Endodermal cell (in vitro differentiated cells): ENCODE measurements around the gene MDFIC2. TPM values are rescaled to one million over a fixed set of nuclear protein-coding genes. Genes with fewer than 3 reads are reported as not detected.

Experiments
- DNase-seq: peaks from one replicate; pipeline ENCODE4 v3.0.0-alpha.2; 2017
- H3K27ac ChIP-seq: 2 replicates; pipeline ENCODE4 v1.5.1; 2013; ENCODE audit warnings: mild to moderate bottlenecking, low read depth, low read length, moderate library complexity
- H3K27me3 ChIP-seq: 2 replicates; pipeline ENCODE4 v1.6.1; 2013; ENCODE audit warnings: mild to moderate bottlenecking, low read length, moderate library complexity; ENCODE audit not compliant: insufficient read depth, control insufficient read depth, poor library complexity, severe bottlenecking
- H3K36me3 ChIP-seq: 2 replicates; pipeline ENCODE4 v1.7.0; 2013; ENCODE audit warnings: mild to moderate bottlenecking, low read length, moderate library complexity; ENCODE audit not compliant: control insufficient read depth, insufficient read depth
- H3K4me1 ChIP-seq: one replicate; pipeline ENCODE4 v1.7.0; 2013; ENCODE audit warnings: low read length; ENCODE audit not compliant: control insufficient read depth, insufficient read depth
- H3K4me3 ChIP-seq: 2 replicates; pipeline ENCODE4 v1.5.1; 2013; ENCODE audit warnings: mild to moderate bottlenecking, low read length, moderate library complexity
- H3K9ac ChIP-seq: 2 replicates; pipeline ENCODE4 v1.6.1; 2013; ENCODE audit warnings: mild to moderate bottlenecking, low read length, moderate library complexity; ENCODE audit not compliant: poor library complexity, severe bottlenecking; ENCODE audit errors: extremely low read depth
- H3K9me3 ChIP-seq: 2 replicates; pipeline ENCODE4 v1.6.1; 2013; ENCODE audit warnings: mild to moderate bottlenecking, low read length, moderate library complexity; ENCODE audit not compliant: control insufficient read depth
- H3K27ac Mint-ChIP-seq: 2 replicates; pipeline ENCODE4 v1.8.0; 2020; ENCODE audit warnings: mixed read lengths
- H3K27me3 Mint-ChIP-seq: 2 replicates; pipeline ENCODE4 v1.8.0; 2021; ENCODE audit warnings: mild to moderate bottlenecking, mixed read lengths; ENCODE audit not compliant: insufficient read depth
- H3K36me3 Mint-ChIP-seq: 2 replicates; pipeline ENCODE4 v1.8.0; 2020; ENCODE audit warnings: low read depth, mixed read lengths
- H3K4me1 Mint-ChIP-seq: 2 replicates; pipeline ENCODE4 v1.8.0; 2020; ENCODE audit warnings: mixed read lengths
- H3K4me3 Mint-ChIP-seq: 2 replicates; pipeline ENCODE4 v1.8.0; 2020; ENCODE audit warnings: mild to moderate bottlenecking, moderate library complexity, mixed read lengths
- H3K9me3 Mint-ChIP-seq: 2 replicates; pipeline ENCODE4 v1.8.0; 2020; ENCODE audit warnings: mild to moderate bottlenecking, mixed read lengths
- CTCF ChIP-seq: fragments of 200-600 bp; sonication (generic); conservative IDR thresholded peaks from 2 replicates; pipeline ENCODE4 v1.5.0; 2021; ENCODE audit warnings: antibody characterized with exemption, mild to moderate bottlenecking
- WGBS, 2 experiments: methylation state at CpG; one replicate each; pipeline versions ENCODE4 v1.1.5 to v1.1.7; 2013; ENCODE audit warnings: missing lambda C conversion rate in 2 of 2, mixed read lengths in 1 of 2; ENCODE audit not compliant: insufficient coverage in 1 of 2, insufficient read length in 1 of 2; 5-methylcytosine and 5-hydroxymethylcytosine counted together
- total RNA-seq, 2 donors: library from RNA; stranded (reverse); fragmentation: NEBNext Ultra II Directional in 1 of 2; extraction: Animal tissue kit (Norgen Biotek cat#: 25700) in 1 of 2; gene quantifications; 2 replicates in 1 of 2; 3 replicates in 1 of 2; pipeline ENCODE4 v1.2.1, GENCODE V29; 2021

Gene MDFIC2
- total RNA-seq, 2 donors from 2014 or later: not detected

GRCh38 chr3:70244422-70244821, 68.0 kb downstream of the MDFIC2 start:
- TF ChIP-seq CTCF: no peak
- Mint-ChIP-seq H3K36me3 (no peaks in the 10 kb centered on the region), H3K4me3 (no peak overlapping the region), H3K9me3 (no peaks in the 10 kb centered on the region), H3K4me1 (peaks cover 20% of the 10 kb centered on the region), H3K27me3 (no peaks in the 10 kb centered on the region), H3K27ac (no peak overlapping the region)
- Histone ChIP-seq H3K4me1 (no peaks in the 10 kb centered on the region), H3K4me3 (no peak overlapping the region), H3K27ac (no peak overlapping the region), H3K9ac (no peak overlapping the region), H3K27me3 (no peaks in the 10 kb centered on the region), H3K9me3 (no peaks in the 10 kb centered on the region), H3K36me3 (no peaks in the 10 kb centered on the region)
- WGBS, 2 experiments: 86% methylated on average over 1 of the region's 2 CpGs
- DNase-seq: no peak

- Mint-ChIP-seq H3K36me3 (no peaks in the 10 kb centered on the region), H3K27me3 (no peaks in the 10 kb centered on the region), H3K27ac (no peak overlapping the region), H3K4me1 (peaks cover 20% of the 10 kb centered on the region), H3K4me3 (no peak overlapping the region), H3K9me3 (no peaks in the 10 kb centered on the region)
- 88 to 93% methylated on average over 2 of the region's 2 CpGs for WGBS, 2 experiments
- Histone ChIP-seq H3K27ac (no peak overlapping the region), H3K36me3 (no peaks in the 10 kb centered on the region), H3K9me3 (no peaks in the 10 kb centered on the region), H3K4me3 (no peak overlapping the region), H3K27me3 (no peaks in the 10 kb centered on the region), H3K9ac (no peak overlapping the region), H3K4me1 (no peaks in the 10 kb centered on the region)
- no peak for TF ChIP-seq CTCF
- no peak for DNase-seq
Observed at GRCh38 chr3:70242297-70242882, 70.0 kb downstream of the MDFIC2 start.

- DNase-seq: no peak
- no peaks in the 10 kb centered on the region for H3K4me1 ChIP-seq
- H3K4me3 Mint-ChIP-seq: no peak overlapping the region
- no peaks in the 10 kb centered on the region for H3K4me1 Mint-ChIP-seq
- no peak overlapping the region for H3K4me3 ChIP-seq
- H3K27me3 ChIP-seq: no peaks in the 10 kb centered on the region
- no peak overlapping the region for H3K27ac ChIP-seq
- H3K9ac ChIP-seq: no peak overlapping the region
- 90% methylated on average over 1 of the region's 1 CpG; no CpG with 5 or more reads in 1 of the 2 experiments for WGBS, 2 experiments
- no peaks in the 10 kb centered on the region for H3K27me3 Mint-ChIP-seq
- H3K36me3 Mint-ChIP-seq: no peaks in the 10 kb centered on the region
- no peak overlapping the region for H3K27ac Mint-ChIP-seq
- no peaks in the 10 kb centered on the region for H3K36me3 ChIP-seq
- H3K9me3 Mint-ChIP-seq: no peaks in the 10 kb centered on the region
- H3K9me3 ChIP-seq: no peaks in the 10 kb centered on the region
- no peak for TF ChIP-seq CTCF
Observed at GRCh38 chr3:70233812-70234211, 78.6 kb downstream of the MDFIC2 start.
